KMS-11 (cell line): ENCODE results near the gene PEX16.

ENCODE experiments used
- H2AFZ ChIP-seq: fragments of 200-600 bp; sonication (generic); 2 replicates; pipeline ENCODE4 v1.6.1; 2016; ENCODE audit warnings: antibody characterized with exemption, mixed run types, low read depth
- H3K27ac ChIP-seq: fragments of 200-600 bp; sonication (generic); 2 replicates; pipeline ENCODE4 v1.6.1; 2016; ENCODE audit warnings: mild to moderate bottlenecking, mixed run types
- H3K27me3 ChIP-seq: fragments of 200-600 bp; sonication (generic); 2 replicates; pipeline ENCODE4 v1.6.1; 2017; ENCODE audit warnings: mild to moderate bottlenecking, low read depth, mixed run types, moderate library complexity; ENCODE audit not compliant: insufficient read depth
- H3K36me3 ChIP-seq: fragments of 200-600 bp; sonication (generic); 2 replicates; pipeline ENCODE4 v1.6.1; 2017; ENCODE audit warnings: mild to moderate bottlenecking, mixed run types; ENCODE audit not compliant: insufficient read depth
- H3K4me1 ChIP-seq: fragments of 200-600 bp; sonication (generic); 2 replicates; pipeline ENCODE4 v1.6.1; 2016; ENCODE audit warnings: mild to moderate bottlenecking, low read depth, mixed run types; ENCODE audit not compliant: poor library complexity, severe bottlenecking
- H3K4me2 ChIP-seq: fragments of 200-600 bp; sonication (generic); 2 replicates; pipeline ENCODE4 v1.7.0; 2016; ENCODE audit warnings: mild to moderate bottlenecking, mixed run types
- H3K4me3 ChIP-seq: fragments of 200-600 bp; sonication (generic); IDR thresholded peaks from 2 replicates; pipeline ENCODE4 v1.6.1; 2017; ENCODE audit warnings: low read depth, low read length, mixed read lengths; ENCODE audit not compliant: insufficient read depth
- H3K79me2 ChIP-seq: fragments of 200-600 bp; sonication (generic); 2 replicates; pipeline ENCODE4 v1.6.1; 2016; ENCODE audit warnings: low read depth, mixed run types; ENCODE audit not compliant: insufficient read depth
- H3K9ac ChIP-seq: fragments of 200-600 bp; sonication (generic); 2 replicates; pipeline ENCODE4 v1.6.1; 2016; ENCODE audit warnings: mild to moderate bottlenecking, mixed run types
- H4K20me1 ChIP-seq: fragments of 200-600 bp; sonication (generic); 2 replicates; pipeline ENCODE4 v1.6.1; 2016; ENCODE audit warnings: mild to moderate bottlenecking, mixed run types; ENCODE audit not compliant: insufficient read depth
- CTCF ChIP-seq: fragments of 200-600 bp; sonication (generic); conservative IDR thresholded peaks from 2 replicates; pipeline ENCODE4 v1.6.1; 2017; ENCODE audit warnings: low read depth, mild to moderate bottlenecking, antibody characterized with exemption, low read length, moderate library complexity, mixed read lengths

Gene PEX16

GRCh38 chr11:45889966-45890365, 27.7 kb downstream of the PEX16 start:
- Histone ChIP-seq H3K27me3 (no peaks in the 10 kb centered on the region), H3K4me2 (no peak overlapping the region), H3K79me2 (no peaks in the 10 kb centered on the region), H3K4me3 (no peak overlapping the region), H3K4me1 (peaks cover 2% of the 10 kb centered on the region), H3K27ac (no peak overlapping the region), H4K20me1 (no peaks in the 10 kb centered on the region), H3K36me3 (no peaks in the 10 kb centered on the region), H2AFZ (no peak overlapping the region), H3K9ac (no peak overlapping the region)
- no peak for TF ChIP-seq CTCF

- Histone ChIP-seq H2AFZ (no peak overlapping the region), H3K27me3 (no peaks in the 10 kb centered on the region), H3K4me3 (no peak overlapping the region), H3K9ac (no peak overlapping the region), H3K4me2 (no peak overlapping the region), H3K36me3 (no peaks in the 10 kb centered on the region), H3K79me2 (no peaks in the 10 kb centered on the region), H3K4me1 (peaks cover 2% of the 10 kb centered on the region), H4K20me1 (no peaks in the 10 kb centered on the region), H3K27ac (no peak overlapping the region)
- no peak for TF ChIP-seq CTCF
These were observed 28.1 kb downstream of the PEX16 start for GRCh38 chr11:45889555-45889954.

GRCh38 chr11:45887587-45887986, 30.1 kb downstream of the PEX16 start:
- H2AFZ ChIP-seq: no peak overlapping the region
- no peaks in the 10 kb centered on the region for H3K79me2 ChIP-seq
- no peak overlapping the region for H3K4me3 ChIP-seq
- H3K36me3 ChIP-seq: no peaks in the 10 kb centered on the region
- H3K27ac ChIP-seq: no peak overlapping the region
- no peaks in the 10 kb centered on the region for H3K27me3 ChIP-seq
- H4K20me1 ChIP-seq: no peaks in the 10 kb centered on the region
- no peak overlapping the region for H3K9ac ChIP-seq
- H3K4me1 ChIP-seq: peaks cover 2% of the 10 kb centered on the region
- TF ChIP-seq CTCF: no peak
- H3K4me2 ChIP-seq: no peak overlapping the region

GRCh38 chr11:45886816-45887520, 30.7 kb downstream of the PEX16 start:
- no peak overlapping the region for H2AFZ ChIP-seq
- no peaks in the 10 kb centered on the region for H4K20me1 ChIP-seq
- H3K9ac ChIP-seq: no peak overlapping the region
- H3K4me2 ChIP-seq: no peak overlapping the region
- H3K27ac ChIP-seq: no peak overlapping the region
- H3K4me3 ChIP-seq: no peak overlapping the region
- H3K4me1 ChIP-seq: peaks cover 2% of the 10 kb centered on the region
- H3K36me3 ChIP-seq: no peaks in the 10 kb centered on the region
- H3K79me2 ChIP-seq: no peaks in the 10 kb centered on the region
- no peaks in the 10 kb centered on the region for H3K27me3 ChIP-seq
- TF ChIP-seq CTCF: no peak
